HepG2 (cell line): ENCODE measurements around the gene ARHGAP12.

Experiments used
- ELF1 ChIP-seq: sonication (generic); formaldehyde crosslinking; IDR thresholded peaks from 2 replicates; pipeline ENCODE4 v1.4.0; 2020; ENCODE audit warnings: missing genetic modification reagents
- HNRNPH1 ChIP-seq: fragments of 200-400 bp; formaldehyde crosslinking; optimal IDR thresholded peaks from 2 replicates; pipeline ENCODE3; 2017; ENCODE audit warnings: mild to moderate bottlenecking, low read depth, low read length
- MAX ChIP-seq: IDR thresholded peaks from 2 replicates; pipeline ENCODE4 v1.6.1; 2012; ENCODE audit warnings: inconsistent platforms
- SNAPC5 ChIP-seq: sonication (generic); formaldehyde crosslinking; IDR thresholded peaks from 2 replicates; pipeline ENCODE4 v1.8.1; 2023; ENCODE audit warnings: mild to moderate bottlenecking, missing genetic modification reagents, borderline replicate concordance

GRCh38 chr10:31963589-31963980 lies 35.0 kb upstream of the ARHGAP12 start:
- TF ChIP-seq MAX, result no peak
- no peak for TF ChIP-seq ELF1 (CRISPR knock-in tag)
- no peak for TF ChIP-seq HNRNPH1
- TF ChIP-seq SNAPC5 (CRISPR knock-in tag), result no peak
